GM18498 (cell line): ENCODE data around the gene SMO.

ENCODE experiments used
- ATAC-seq: cut with Tn5 transposase; IDR thresholded peaks from one replicate; pipeline ENCODE4 v1.9.1; 2021; ENCODE audit warnings: mild to moderate bottlenecking, moderate library complexity; ENCODE audit not compliant: unreplicated experiment

The SMO gene

GRCh38 chr7:129188372-129188891 is at the start of gene SMO:
Gene SMO (plus strand): TSS chr7:129188633. CDS start chr7:129189152, 519 bp downstream.
- peak; percentile 39 for ATAC-seq

GRCh38 chr7:129143724-129144094 is 44.7 kb upstream of the SMO start:
- no peak for ATAC-seq

- peak; percentile 75 for ATAC-seq
These were observed 44.2 kb upstream of the SMO start, which contains the start of gene TSPAN33 for GRCh38 chr7:129144095-129144833. Gene TSPAN33 (plus strand): TSS chr7:129144707. CDS start chr7:129144981, 274 bp downstream.

GRCh38 chr7:129144834-129145668 is 43.4 kb upstream of the SMO start:
- ATAC-seq = peak; percentile 23

GRCh38 chr7:129146237-129146979 is 42.0 kb upstream of the SMO start:
- peak; percentile 64 for ATAC-seq

GRCh38 chr7:129147731-129148130 is 40.7 kb upstream of the SMO start:
- no peak for ATAC-seq

GRCh38 chr7:129149511-129149910 is 38.9 kb upstream of the SMO start:
- ATAC-seq = no peak

GRCh38 chr7:129150199-129150996 is 38.0 kb upstream of the SMO start:
- ATAC-seq = no peak

- ATAC-seq = no peak
These were observed 30.8 kb upstream of the SMO start for GRCh38 chr7:129157651-129158050.

- ATAC-seq = no peak
These were observed 28.9 kb upstream of the SMO start for GRCh38 chr7:129159539-129159938.

- ATAC-seq = no peak
These were observed 28.1 kb upstream of the SMO start for GRCh38 chr7:129160161-129160905.

GRCh38 chr7:129161524-129162225 is 26.8 kb upstream of the SMO start:
- ATAC-seq = no peak

- ATAC-seq = no peak
These were observed 25.7 kb upstream of the SMO start for GRCh38 chr7:129162732-129163131.

GRCh38 chr7:129163875-129164544 is 24.4 kb upstream of the SMO start:
- no peak for ATAC-seq

GRCh38 chr7:129166745-129167144 is 21.7 kb upstream of the SMO start:
- no peak for ATAC-seq

- ATAC-seq = no peak
These were observed 20.6 kb upstream of the SMO start for GRCh38 chr7:129167817-129168216.

GRCh38 chr7:129168231-129169021 is 20.0 kb upstream of the SMO start:
- no peak for ATAC-seq
